Left cardiac atrium (tissue), 4 donors: ENCODE measurements around the gene RIBC1. TPM values are rescaled to one million over a fixed set of nuclear protein-coding genes. Genes with fewer than 3 reads are reported as not detected.
"Not testable (repeated sequence)": the region's sequence is repeated elsewhere in the genome, so short reads cannot be mapped to it uniquely, and the experiment has no call there.

Experiments
- ATAC-seq, 2 donors: fragments of 200-7000 bp; cut with Tn5 transposase; one replicate each; pipeline ENCODE4 v1.9.1; 2020; ENCODE audit warnings: mild to moderate bottlenecking in 2 of 2, moderate library complexity in 2 of 2
- DNase-seq: peaks from one replicate; pipeline ENCODE4 v3.0.0-alpha.2; 2020
- intact Hi-C, 2 donors: fragments of 100-400 bp; cut with DNase I; formaldehyde crosslinking; loops; one replicate each; pipeline versions ENCODE4 v1.14.1 to v1.15.1; 2022 to 2023
- long read RNA-seq: library from polyadenylated mRNA; unstranded; transcript quantifications from one replicate; pipeline ENCODE4 v2.0.0, GENCODE V29; 2021
- total RNA-seq, 2 donors: library from RNA; stranded (reverse); fragmentation: NEBNext Ultra II Directional; extraction: Animal tissue kit (Norgen Biotek cat#: 25700); gene quantifications; one replicate each; pipeline ENCODE4 v1.2.1, GENCODE V29; 2021
- donor health status: DM: no; HTN: yes; CAD: no.
- donor health status: DM: no; HTN: yes; CAD: no; lungs with severe emphysema.
- donor health status: DM: yes; HTN: yes; CAD: no.
- donor health status: Dilated cardiomyopathy.

Gene RIBC1
- total RNA-seq: under 1 TPM; 0.26 to 0.80 TPM
- long read RNA-seq: 0 reads

DNA sequence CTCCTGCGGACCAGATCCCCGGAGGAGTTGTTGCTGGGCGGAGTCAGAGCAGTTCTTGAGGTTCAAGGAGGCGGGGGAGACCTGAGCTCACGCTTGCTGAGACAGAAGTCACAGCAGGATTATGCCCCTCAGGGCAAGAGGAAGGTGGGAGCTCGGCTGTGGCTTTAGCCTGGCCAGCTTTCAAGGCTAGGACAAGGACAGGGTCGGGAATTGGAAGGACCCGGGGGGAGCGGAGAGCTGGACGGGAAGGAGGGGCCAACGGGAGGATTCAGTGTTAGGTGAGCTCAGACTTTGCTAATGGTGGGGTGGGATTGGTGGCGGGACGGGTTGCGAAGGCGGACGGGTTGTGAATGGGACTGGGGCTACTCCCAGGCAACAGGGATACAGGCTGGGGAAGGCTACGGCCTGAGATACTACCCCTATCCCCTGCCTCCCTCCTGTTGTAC lies at the start of gene RIBC1:
Gene RIBC1, plus strand, starts transcription at position 13 of the 446 bp plus-strand sequence. CDS start 3,404 bp downstream, outside the sequence.
- DNase-seq: no peak
- intact Hi-C loops: no loop called here
- peak in 1 of 2 donors; percentile 34 for ATAC-seq

DNA sequence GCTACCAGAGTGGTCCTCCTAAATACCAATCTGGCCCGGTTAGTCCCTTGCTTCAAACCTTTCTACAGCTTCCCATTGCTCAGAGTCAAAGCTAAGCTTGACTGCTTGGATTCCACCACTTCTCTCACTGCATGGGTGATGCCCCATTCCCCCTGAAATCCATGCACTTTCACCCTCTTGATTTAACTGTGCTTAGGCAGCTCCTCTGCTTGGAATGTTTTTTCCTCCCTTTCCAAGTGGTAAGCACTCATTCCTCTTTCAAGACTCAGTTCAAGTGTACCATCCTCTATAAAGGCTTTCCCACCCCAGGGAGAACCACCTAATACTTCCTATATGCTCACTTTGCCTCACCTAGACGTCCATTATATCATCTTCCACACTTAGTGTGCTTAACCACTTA lies 49.4 kb upstream of the RIBC1 start:
- intact Hi-C loops: no loop called here
- no peak for DNase-seq
- no peak for ATAC-seq

- ATAC-seq (peak in 1 of 2 donors; percentile 48), DNase-seq (no peak)
- intact Hi-C loops: no loop called here
Measured at GRCh38 chrX:53374222-53374820, 48.4 kb upstream of the RIBC1 start.

DNA sequence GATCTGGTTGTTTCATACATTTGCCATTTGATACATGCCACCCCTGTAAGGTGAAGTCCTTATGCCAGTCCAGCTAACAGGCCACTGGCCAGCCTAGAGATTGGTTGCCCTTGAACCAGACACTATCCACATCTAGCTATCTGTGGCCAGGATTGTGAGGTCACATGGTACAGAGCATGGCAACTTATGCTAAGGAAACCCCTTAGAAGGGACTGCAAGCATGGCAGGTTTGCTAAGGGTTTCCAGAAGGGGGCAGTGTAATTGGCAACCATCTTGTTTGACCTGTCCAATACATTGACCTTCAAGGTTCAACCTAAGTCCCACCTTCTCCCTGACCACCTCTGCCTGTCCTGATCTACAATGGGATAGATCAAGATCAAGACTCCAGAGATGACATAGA lies 47.8 kb upstream of the RIBC1 start:
- ATAC-seq (no peak), DNase-seq (no peak)
- intact Hi-C loops: no loop called here

- no peak for ATAC-seq
- no peak for DNase-seq
- intact Hi-C loops: no loop called here
Measured at GRCh38 chrX:53376888-53377287, 45.8 kb upstream of the RIBC1 start.

GRCh38 chrX:53377464-53377863 lies 45.2 kb upstream of the RIBC1 start:
- no peak for ATAC-seq

DNA sequence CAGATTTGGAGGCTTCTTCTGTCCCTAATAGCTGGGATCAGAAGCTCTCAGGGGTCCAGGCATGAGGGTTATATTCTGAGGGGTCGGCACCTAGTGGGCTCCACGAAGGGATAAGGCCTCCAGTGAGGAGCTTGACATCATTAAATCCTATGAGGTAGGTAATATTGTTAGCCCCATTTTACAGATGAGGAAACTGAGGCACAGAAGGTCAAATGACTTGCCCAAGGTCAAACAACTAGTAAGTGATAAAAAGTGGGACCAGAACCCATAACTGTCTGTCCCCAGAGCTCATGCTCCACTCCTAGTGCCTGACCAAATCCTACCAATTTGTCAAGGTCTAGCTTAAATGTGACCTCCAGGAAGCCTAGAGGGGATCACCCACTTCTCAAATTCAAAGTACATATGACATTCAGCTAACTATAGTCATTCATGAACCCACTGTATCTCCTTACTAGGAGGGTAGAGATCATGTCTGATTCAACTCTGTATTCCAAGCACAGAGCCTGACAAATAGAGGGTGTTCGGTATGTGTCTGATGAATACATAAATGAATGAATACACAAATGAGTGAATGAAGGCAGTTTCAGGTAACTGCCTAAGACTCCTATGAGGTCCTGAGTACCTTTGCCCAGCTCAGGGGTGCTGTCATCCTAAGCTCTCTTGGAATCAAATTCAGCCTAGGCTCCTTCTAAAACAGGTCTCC lies 43.5 kb upstream of the RIBC1 start:
- no peak for ATAC-seq
- DNase-seq: no peak
- intact Hi-C loops: no loop called here

More at GRCh38 chrX:53377464-53377863, 45.2 kb upstream of the RIBC1 start:
- no peak for DNase-seq
- intact Hi-C loops: no loop called here

DNA sequence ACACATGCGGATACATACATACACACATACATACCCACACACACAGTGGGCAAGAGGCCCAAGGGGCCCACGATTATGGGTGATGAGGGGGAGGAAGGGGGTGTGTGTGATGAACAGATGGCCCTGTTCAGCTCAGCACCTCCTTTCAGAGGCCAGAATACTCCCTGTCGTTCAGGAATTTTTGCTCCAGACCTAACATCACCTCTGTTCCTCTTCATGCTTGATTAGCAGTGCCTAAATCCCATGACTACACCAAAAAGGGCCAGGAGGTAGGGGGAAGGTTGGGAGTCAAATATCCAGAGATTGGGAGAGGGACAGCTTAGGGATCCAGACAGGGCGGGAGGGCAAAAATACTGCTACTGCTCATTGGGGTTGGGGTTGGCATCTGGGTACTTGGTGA lies 42.9 kb upstream of the RIBC1 start:
- intact Hi-C loops: no loop called here
- no peak for ATAC-seq
- no peak for DNase-seq

GRCh38 chrX:53383376-53384076 lies 39.1 kb upstream of the RIBC1 start:
- intact Hi-C loops: no loop called here
- ATAC-seq: peak; percentile 39 to 63
- no peak for DNase-seq

- intact Hi-C loops: no loop called here
- no peak for ATAC-seq
Measured at GRCh38 chrX:53395605-53396298, 26.9 kb upstream of the RIBC1 start.

DNA sequence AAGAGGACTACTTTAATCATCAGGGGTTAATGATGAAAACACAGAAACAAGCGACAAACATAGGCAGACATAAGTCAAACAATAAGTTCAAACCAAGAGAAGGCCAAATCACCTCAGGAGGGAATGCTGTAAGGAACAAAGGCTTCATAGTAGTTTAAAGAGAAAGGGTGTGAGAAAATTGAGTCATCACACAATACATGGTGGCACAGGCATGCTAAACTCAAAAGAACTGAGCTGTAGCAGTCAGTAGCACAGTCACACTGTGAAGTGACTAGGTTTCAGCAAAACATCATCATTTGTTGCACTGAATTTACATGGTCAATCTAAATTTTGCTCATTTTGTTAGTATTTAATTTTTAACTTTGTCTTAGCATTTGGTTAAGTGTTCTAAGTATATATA lies 24.5 kb upstream of the RIBC1 start:
- DNase-seq (no peak), ATAC-seq (no peak)
- intact Hi-C loops: no loop called here

More at GRCh38 chrX:53395605-53396298, 26.9 kb upstream of the RIBC1 start:
- no peak for DNase-seq

DNA sequence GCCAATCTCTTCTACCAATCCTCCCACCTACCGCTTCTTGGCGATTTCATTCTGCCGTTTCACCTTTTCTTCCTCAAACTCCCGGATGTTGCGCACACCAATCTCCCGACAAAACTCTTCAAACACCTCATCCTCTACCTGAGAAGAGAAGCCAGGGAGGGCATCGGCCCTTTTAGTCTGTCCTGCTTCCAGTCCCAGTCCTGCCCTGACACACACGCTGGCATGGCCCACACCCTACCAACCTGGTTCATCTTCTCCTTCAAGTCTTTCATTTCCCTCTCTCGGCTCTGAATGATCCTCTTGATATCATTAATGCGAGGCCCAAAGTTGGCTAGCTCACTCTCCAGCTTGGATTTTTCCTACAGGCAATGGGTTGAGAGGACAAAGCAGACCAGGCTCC lies 19.1 kb upstream of the RIBC1 start:
- no peak for DNase-seq
- intact Hi-C loops: no loop called here
- ATAC-seq: no peak

GRCh38 chrX:53412446-53412845 lies 10.2 kb upstream of the RIBC1 start:
- intact Hi-C loops: no loop called here
- no peak for ATAC-seq

DNA sequence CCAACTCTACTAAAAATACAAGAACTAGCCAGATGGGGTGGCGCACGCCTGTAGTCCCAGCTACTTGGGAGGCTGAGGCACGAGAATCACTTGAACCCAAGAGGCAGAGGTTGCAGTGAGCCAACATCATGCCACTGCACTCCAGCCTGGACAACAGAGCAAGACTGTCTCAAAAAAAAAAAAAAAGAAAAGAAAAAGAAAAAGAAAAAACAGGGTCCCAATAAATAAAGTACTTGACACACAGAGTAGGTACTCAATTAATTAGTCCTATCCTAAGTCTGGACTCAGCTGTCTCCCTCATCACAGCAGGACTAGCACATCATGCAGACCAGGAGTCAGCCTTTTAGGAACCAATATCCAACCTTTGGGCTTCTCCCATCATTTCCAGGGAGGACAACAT lies 2.3 kb upstream of the RIBC1 start:
- intact Hi-C loops: not testable (repeated sequence)

More at GRCh38 chrX:53412446-53412845, 10.2 kb upstream of the RIBC1 start:
- no peak for DNase-seq

GRCh38 chrX:53421125-53421524 lies 1.5 kb upstream of the RIBC1 start:
- ATAC-seq: no peak
- DNase-seq: no peak
- intact Hi-C loops: no loop called here

More for the DNA sequence above, 2.3 kb upstream of the RIBC1 start:
- DNase-seq, ATAC-seq: not testable (repeated sequence)

GRCh38 chrX:53421772-53422085 lies 944 bp upstream of the RIBC1 start:
- ATAC-seq (peak in 1 of 2 donors; percentile 23), DNase-seq (no peak)
- intact Hi-C loops: no loop called here

GRCh38 chrX:53422086-53422860 lies 400 bp upstream of the RIBC1 start, which contains the start of gene SMC1A:
Gene SMC1A, minus strand, starts transcription at chrX:53422654. Its CDS starts 54 bp downstream, at chrX:53422600.
- intact Hi-C loops: no loop called here
- ATAC-seq (peak; percentile 96 to 97), DNase-seq (peak; percentile 99)

- DNase-seq (no peak), ATAC-seq (no peak)
- intact Hi-C loops: loop anchor here in 1 of 2 donors (10.0 kb wide), 1 partner anchor 115 kb away; no protein-coding TSS in a partner anchor
Measured at GRCh38 chrX:53429755-53430154, 7.1 kb downstream of the RIBC1 start.

DNA sequence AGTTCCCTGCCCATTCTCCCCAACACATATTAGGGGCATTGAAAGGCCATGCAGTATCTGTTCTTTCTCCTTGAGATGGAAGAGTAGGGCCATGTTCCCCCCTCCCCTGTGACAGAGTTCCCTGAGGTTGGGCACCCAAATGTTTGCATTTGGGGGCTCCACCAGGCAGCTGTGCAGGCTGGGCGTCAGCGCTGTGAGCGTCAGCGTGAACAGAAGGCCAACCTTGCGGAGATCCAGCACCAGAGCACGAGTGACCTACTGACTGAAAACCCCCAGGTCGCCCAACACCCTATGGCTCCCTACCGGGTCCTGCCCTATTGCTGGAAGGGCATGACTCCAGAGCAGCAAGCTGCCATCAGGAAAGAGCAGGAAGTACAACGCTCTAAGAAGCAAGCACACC lies 7.6 kb downstream of the RIBC1 start:
- intact Hi-C loops: loop anchor here in 1 of 2 donors (10.0 kb wide), 1 partner anchor 115 kb away; no protein-coding TSS in a partner anchor
- DNase-seq (no peak), ATAC-seq (no peak)
